GM12878 (cell line): ENCODE data around the gene NES. TPM values are rescaled to one million over a fixed set of nuclear protein-coding genes. Genes with fewer than 3 reads are reported as not detected.

Source experiments
- ATAC-seq: fragments of 200-7000 bp; cut with Tn5 transposase; 3 replicates; pipeline ENCODE4 v1.9.1; 2020; ENCODE audit warnings: mild to moderate bottlenecking, moderate library complexity
- BruUV-seq: library from RNA; stranded (reverse); fragments of 400-500 nt; replicated peaks from 2 replicates; lab custom pipeline; 2021; lab: Mats Ljungman, UMichigan
- CTCF ChIA-PET: fragments of 300-600 bp; sonication (Branson Sonifier 250); formaldehyde crosslinking; extraction: SDS; loops from one replicate; lab custom pipeline; 2021; ENCODE audit warnings: inconsistent platforms; lab: Yijun Ruan, JAX
- POLR2A ChIA-PET: fragments of 350-600 bp; formaldehyde crosslinking; extraction: SDS; loops from one replicate; lab custom pipeline; 2021; ENCODE audit warnings: inconsistent platforms; lab: Charles Lee
- RAD21 ChIA-PET: fragments of 300-600 bp; sonication (Branson Sonifier 250); formaldehyde crosslinking; loops from one replicate; lab custom pipeline; 2023; ENCODE audit warnings: antibody characterized with exemption; ENCODE audit not compliant: unreplicated experiment; lab: Charles Lee
- SMC1A ChIA-PET: fragments of 300-600 bp; sonication (Branson Sonifier 250); formaldehyde crosslinking; loops from one replicate; lab custom pipeline; 2023; ENCODE audit not compliant: unreplicated experiment, uncharacterized antibody; lab: Charles Lee
- DNase-seq: peaks from one replicate; pipeline ENCODE4 v3.0.0-alpha.2; 2011; ENCODE audit warnings: low read depth, low spot score
- FAIRE-seq: peaks from 3 replicates; lab custom pipeline; 2011; peaks lifted over from hg19 to GRCh38; lab: Jason Lieb, UNC
- H2AFZ ChIP-seq: 2 replicates; pipeline ENCODE4 v1.6.0; 2011; ENCODE audit warnings: low read depth, low read length, control low read depth; ENCODE audit not compliant: control insufficient read depth
- H3K27ac ChIP-seq: 2 replicates; pipeline ENCODE4 v1.5.1; 2011; ENCODE audit warnings: control low read depth; ENCODE audit not compliant: control insufficient read depth, insufficient read depth
- H3K27me3 ChIP-seq, 2 experiments: replicated peaks in 1 of 2; 2 replicates each; pipeline versions ENCODE4 v1.6.0 to v1.6.1; 2011; ENCODE audit warnings: low read length in 1 of 2; ENCODE audit not compliant: control insufficient read depth in 2 of 2, insufficient read depth in 2 of 2
- H3K36me3 ChIP-seq, 2 experiments: 2 replicates each; pipeline ENCODE4 v1.5.1; 2011; ENCODE audit warnings: low read length in 1 of 2; ENCODE audit not compliant: control insufficient read depth in 2 of 2, insufficient read depth in 2 of 2
- H3K4me1 ChIP-seq: 2 replicates; pipeline ENCODE4 v1.6.1; 2011; ENCODE audit warnings: mild to moderate bottlenecking, low read length, moderate library complexity, mixed read lengths; ENCODE audit not compliant: control insufficient read depth, insufficient read depth
- H3K4me2 ChIP-seq: 2 replicates; pipeline ENCODE4 v1.6.0; 2011; ENCODE audit warnings: control low read depth; ENCODE audit not compliant: control insufficient read depth, insufficient read depth
- H3K4me3 ChIP-seq: fragments of 200-600 bp; sonication (generic); 2 replicates; pipeline ENCODE4 v1.5.1; 2016
- H3K79me2 ChIP-seq: 2 replicates; pipeline ENCODE4 v1.6.0; 2011; ENCODE audit warnings: low read length; ENCODE audit not compliant: control insufficient read depth, insufficient read depth
- H3K9ac ChIP-seq: 2 replicates; pipeline ENCODE4 v1.8.0; 2011; ENCODE audit warnings: low read length, control low read depth, mixed read lengths; ENCODE audit not compliant: control insufficient read depth, insufficient read depth
- H3K9me3 ChIP-seq: replicated peaks from 3 replicates; pipeline ENCODE4 v1.5.1; 2011; ENCODE audit warnings: mild to moderate bottlenecking, low read length; ENCODE audit not compliant: control insufficient read depth, insufficient read depth
- H4K20me1 ChIP-seq: 2 replicates; pipeline ENCODE4 v1.6.0; 2011; ENCODE audit not compliant: control insufficient read depth, insufficient read depth
- ATF3 ChIP-seq: IDR thresholded peaks from 2 replicates; pipeline ENCODE4 v1.6.1; 2011; ENCODE audit warnings: low read depth, mild to moderate bottlenecking, low read length, moderate library complexity, borderline replicate concordance; ENCODE audit errors: extremely low read depth
- BRCA1 ChIP-seq: IDR thresholded peaks from 2 replicates; pipeline ENCODE4 v1.6.1; 2011; ENCODE audit warnings: low read depth, low read length, improper control_type of control experiment
- CBX5 ChIP-seq: sonication (generic); IDR thresholded peaks from 2 replicates; pipeline ENCODE4 v1.6.1; 2016; ENCODE audit warnings: low read depth, moderate library complexity, mild to moderate bottlenecking, inconsistent platforms
- CEBPB ChIP-seq, 2 experiments: fragments of 150-350 bp in 1 of 2; IDR thresholded peaks; 2 replicates each; pipeline ENCODE4 v1.6.1; 2012 to 2014; ENCODE audit warnings: low read depth in 2 of 2, low read length in 2 of 2, borderline replicate concordance in 1 of 2, inconsistent platforms in 1 of 2
- CHD2 ChIP-seq: IDR thresholded peaks from 2 replicates; pipeline ENCODE4 v1.6.1; 2011; ENCODE audit warnings: low read depth, low read length, improper control_type of control experiment, borderline replicate concordance
- ETV6 ChIP-seq, 2 experiments: fragments of 450-650 bp in 1 of 2; IDR thresholded peaks in 1 of 2; conservative IDR thresholded peaks in 1 of 2; 2 replicates each; pipeline ENCODE4 v1.6.1; 2014; ENCODE audit warnings: antibody characterized with exemption in 1 of 2, borderline replicate concordance in 1 of 2, low read depth in 1 of 2, mild to moderate bottlenecking in 1 of 2, moderate library complexity in 1 of 2
- FOXK2 ChIP-seq: fragments of 450-650 bp; IDR thresholded peaks from 2 replicates; pipeline ENCODE4 v1.6.1; 2017; ENCODE audit warnings: mild to moderate bottlenecking, moderate library complexity
- GABPA ChIP-seq: IDR thresholded peaks from 2 replicates; pipeline ENCODE4 v1.6.1; 2014; ENCODE audit warnings: antibody characterized with exemption, low read depth, mild to moderate bottlenecking, inconsistent platforms
- GATAD2B ChIP-seq: fragments of 450-650 bp; conservative IDR thresholded peaks from 2 replicates; pipeline ENCODE4 v1.6.1; 2017; ENCODE audit warnings: low read depth, mild to moderate bottlenecking, moderate library complexity
- IRF4 ChIP-seq: IDR thresholded peaks from 2 replicates; pipeline ENCODE4 v1.6.1; 2011; ENCODE audit warnings: low read depth, low read length
- MEF2B ChIP-seq: fragments of 450-650 bp; IDR thresholded peaks from 2 replicates; pipeline ENCODE4 v1.6.1; 2018; ENCODE audit warnings: mild to moderate bottlenecking, moderate library complexity; ENCODE audit not compliant: partially characterized antibody, poor library complexity, severe bottlenecking
- NFIC ChIP-seq: IDR thresholded peaks from 2 replicates; pipeline ENCODE4 v1.6.1; 2012; ENCODE audit warnings: low read depth, mild to moderate bottlenecking, inconsistent platforms, low read length, moderate library complexity
- NR2C1 ChIP-seq: fragments of 450-650 bp; IDR thresholded peaks from 2 replicates; pipeline ENCODE4 v1.6.1; 2017; ENCODE audit warnings: antibody characterized with exemption, mild to moderate bottlenecking, moderate library complexity
- NR2F1 ChIP-seq: fragments of 450-650 bp; conservative IDR thresholded peaks from 2 replicates; pipeline ENCODE4 v1.6.1; 2017; ENCODE audit warnings: mild to moderate bottlenecking
- POU2F2 ChIP-seq: IDR thresholded peaks from 3 replicates; pipeline ENCODE4 v1.6.1; 2011; ENCODE audit warnings: low read depth, mild to moderate bottlenecking, low read length, borderline replicate concordance
- RELA ChIP-seq: fragments of 450-650 bp; IDR thresholded peaks from 2 replicates; pipeline ENCODE4 v1.8.0; 2014; ENCODE audit warnings: borderline replicate concordance; ENCODE audit not compliant: partially characterized antibody
- RFX5 ChIP-seq: IDR thresholded peaks from 2 replicates; pipeline ENCODE4 v1.6.1; 2011; ENCODE audit warnings: low read depth, low read length, improper control_type of control experiment
- STAT3 ChIP-seq: IDR thresholded peaks from 2 replicates; pipeline ENCODE4 v1.6.1; 2011; ENCODE audit warnings: low read depth, low read length, improper control_type of control experiment
- TCF3 ChIP-seq: IDR thresholded peaks from 2 replicates; pipeline ENCODE4 v1.6.1; 2012; ENCODE audit warnings: low read depth, mild to moderate bottlenecking, low read length, borderline replicate concordance; ENCODE audit not compliant: insufficient read depth
- TCF7 ChIP-seq: IDR thresholded peaks from 2 replicates; pipeline ENCODE4 v1.6.1; 2014; ENCODE audit warnings: antibody characterized with exemption, borderline replicate concordance
- WRNIP1 ChIP-seq: IDR thresholded peaks from 2 replicates; pipeline ENCODE4 v1.6.1; 2011; ENCODE audit warnings: low read depth, low read length, improper control_type of control experiment, borderline replicate concordance
- ZNF384 ChIP-seq: IDR thresholded peaks from 2 replicates; pipeline ENCODE4 v1.6.1; 2012; ENCODE audit warnings: low read depth, mild to moderate bottlenecking, low read length, improper control_type of control experiment, borderline replicate concordance
- WGBS: methylation state at CpG from one replicate; pipeline ENCODE4 v1.1.6; 2016; ENCODE audit warnings: low lambda C conversion rate; ENCODE audit not compliant: insufficient replicate concordance, insufficient coverage; ENCODE audit errors: missing lambda C conversion rate; 5-methylcytosine and 5-hydroxymethylcytosine counted together
- in situ Hi-C: fragments of 300-500 bp; cut with MboI; formaldehyde crosslinking; loops from 9 replicates; pipeline ENCODE4 v1.14.3; 2018; ENCODE audit warnings: mixed read lengths
- intact Hi-C: fragments of 100-400 bp; cut with micrococcal nuclease; formaldehyde crosslinking; loops from one replicate; pipeline ENCODE4 v1.14.2; 2022; ENCODE audit not compliant: unreplicated experiment
- polyA plus RNA-seq, 11 experiments: library from polyadenylated mRNA; depleted of rRNA in 4 of 11; unstranded in 6 of 11; stranded (reverse) in 5 of 11; fragments of >200 nt; fragmentation: Nextera tagmentation in 4 of 11; fragmentation: Illumina TruSeq in 1 of 11; extraction: Ambion mirVana in 4 of 11; extraction: Trizol in 1 of 11; gene quantifications; 1 replicate in 1 of 11; 2 replicates in 10 of 11; pipeline versions ENCODE4 v1.2.1 to v1.2.3, GENCODE V29; 2011 to 2016; ENCODE audit warnings: inconsistent platforms in 2 of 11, missing spikeins in 2 of 11, low read depth in 1 of 11
- total RNA-seq, 4 experiments: library from RNA; depleted of rRNA in 3 of 4; stranded (reverse); fragments of >200 nt in 3 of 4; fragmentation: Illumina TruSeq in 1 of 4; extraction: Trizol in 1 of 4; gene quantifications; 2 replicates each; pipeline versions ENCODE4 v1.2.1 to v1.2.3, GENCODE V29; 2013 to 2021

The NES gene
- total and polyA plus RNA-seq, 10 of the 15 experiments (the other 5 are each of a cell fraction or from before 2014, with no cell fraction given): under 0.01 to 0.15 (median 0.02) TPM; not detected in 4

- TF ChIP-seq CBX5: no peak
- no peak for TF ChIP-seq ATF3
- TF ChIP-seq, all 136 proteins: peak for 0
These were observed 2.8 kb upstream of the NES start (continued) for GRCh38 chr1:156680056-156680455.

- Histone ChIP-seq H2AFZ (peak overlapping the region; percentile 52), H3K27me3 (peaks cover 16 to 21% of the 10 kb centered on the region in 2 experiments), H3K9ac (no peak overlapping the region), H3K79me2 (no peaks in the 10 kb centered on the region), H3K9me3 (no peaks in the 10 kb centered on the region), H3K36me3 (no peaks in the 10 kb centered on the region), H3K4me2 (peak overlapping the region; percentile 22; the same call in 1 of the 2 replicates), H3K4me1 (peaks cover 9% of the 10 kb centered on the region), H4K20me1 (no peaks in the 10 kb centered on the region), H3K27ac (no peak overlapping the region), H3K4me3 (no peak overlapping the region)
- no TSS peak for BruUV-seq
- ATAC-seq (peak; percentile 70), FAIRE-seq (peak; percentile 65), DNase-seq (no peak)
- ChIA-PET SMC1A (interaction anchor here (0.6 to 4.0 kb wide), 10 partner anchors 12 to 325 kb away, joined by 3 to 33 read pairs (median 5); no protein-coding TSS in a partner anchor), CTCF (interaction anchor here (0.7 to 12.9 kb wide), 18 partner anchors 8 to 211 kb away, joined by 3 to 192 read pairs (median 5); partner anchors contain the start of genes ISG20L2 and METTL25B), POLR2A (interaction anchor here (0.6 to 1.3 kb wide), 4 partner anchors 15 to 208 kb away, joined by 3 to 7 read pairs (median 4); no protein-coding TSS in a partner anchor), RAD21 (interaction anchor here (0.6 to 5.8 kb wide), 6 partner anchors 12 to 66 kb away, joined by 3 to 58 read pairs (median 4); no protein-coding TSS in a partner anchor)
- in situ Hi-C loops: no loop called here
- intact Hi-C loops: loop anchor here (1.0 kb wide), 2 partner anchors 18 to 52 kb away; no protein-coding TSS in a partner anchor
- under 1% methylated on average over 22 of the region's 22 CpGs for WGBS
- TF ChIP-seq ZNF384: no peak
- TF ChIP-seq CHD2: no peak
- no peak for TF ChIP-seq ETV6 (conservative IDR thresholded peaks at IDR 0.05 in 1 of 2, IDR thresholded peaks at IDR 0.05 in 1 of 2; ENCODE audit: borderline replicate concordance in 1 of 2, low read depth in 1 of 2)
- TF ChIP-seq CEBPB (IDR thresholded peaks at IDR 0.05; ENCODE audit: borderline replicate concordance in 1 of 2, low read depth in 2 of 2, low read length in 2 of 2): no peak
- no peak for TF ChIP-seq GABPA
- TF ChIP-seq GATAD2B: no peak
- TF ChIP-seq NR2F1: no peak
- TF ChIP-seq WRNIP1: no peak
- no peak for TF ChIP-seq TCF7
- no peak for TF ChIP-seq STAT3
- TF ChIP-seq RFX5: no peak
- no peak for TF ChIP-seq NR2C1
- TF ChIP-seq POU2F2: no peak
- TF ChIP-seq NFIC: no peak
- TF ChIP-seq IRF4: no peak
- TF ChIP-seq RELA: no peak
- TF ChIP-seq BRCA1: no peak
- TF ChIP-seq MEF2B: no peak
- no peak for TF ChIP-seq TCF3
- TF ChIP-seq FOXK2: no peak
These were observed 699 bp upstream of the NES start for GRCh38 chr1:156677616-156678596.
